GM23338 (cell line): ENCODE results near the gene RNF112. TPM values are rescaled to one million over a fixed set of nuclear protein-coding genes. Genes with fewer than 3 reads are reported as not detected.

Source experiments
- ATAC-seq: fragments of 200-7000 bp; cut with Tn5 transposase; 3 replicates; pipeline ENCODE4 v1.9.1; 2020
- DNase-seq: peaks from one replicate; pipeline ENCODE4 v3.0.0-alpha.2; 2015; ENCODE audit warnings: low spot score
- H2AFZ ChIP-seq: fragments of 200-600 bp; sonication (generic); 2 replicates; pipeline ENCODE4 v1.8.0; 2016; ENCODE audit warnings: antibody characterized with exemption, mild to moderate bottlenecking, moderate library complexity
- H3F3A ChIP-seq: fragments of 200-600 bp; sonication (generic); replicated peaks from 2 replicates; pipeline ENCODE4 v1.8.0; 2017; ENCODE audit warnings: antibody characterized with exemption, mixed run types, low read depth
- H3K27ac ChIP-seq: fragments of 200-600 bp; sonication (generic); 2 replicates; pipeline ENCODE4 v1.6.1; 2016; ENCODE audit warnings: low read depth
- H3K27me3 ChIP-seq: fragments of 200-600 bp; sonication (generic); 2 replicates; pipeline ENCODE4 v1.8.0; 2016; ENCODE audit warnings: mild to moderate bottlenecking, mixed run types, moderate library complexity; ENCODE audit not compliant: insufficient read depth
- H3K36me3 ChIP-seq: fragments of 200-600 bp; sonication (generic); 2 replicates; pipeline ENCODE4 v1.8.0; 2016; ENCODE audit warnings: mild to moderate bottlenecking; ENCODE audit not compliant: insufficient read depth
- H3K4me1 ChIP-seq: fragments of 200-600 bp; sonication (generic); 2 replicates; pipeline ENCODE4 v1.8.0; 2016; ENCODE audit warnings: mild to moderate bottlenecking, moderate library complexity; ENCODE audit not compliant: insufficient read depth
- H3K4me2 ChIP-seq: fragments of 200-600 bp; sonication (generic); 2 replicates; pipeline ENCODE4 v1.7.1; 2017; ENCODE audit warnings: mixed run types
- H3K4me3 ChIP-seq: fragments of 200-600 bp; sonication (generic); 2 replicates; pipeline ENCODE4 v1.6.1; 2016; ENCODE audit warnings: mixed run types
- H3K79me2 ChIP-seq: fragments of 200-600 bp; sonication (generic); replicated peaks from 2 replicates; pipeline ENCODE4 v1.8.0; 2017; ENCODE audit warnings: mild to moderate bottlenecking; ENCODE audit not compliant: insufficient read depth
- H3K9me2 ChIP-seq: fragments of 200-600 bp; sonication (generic); 2 replicates; pipeline ENCODE4 v1.8.0; 2017; ENCODE audit not compliant: insufficient read depth
- H4K20me1 ChIP-seq: fragments of 200-600 bp; sonication (generic); replicated peaks from 2 replicates; pipeline ENCODE4 v1.8.0; 2017; ENCODE audit warnings: mild to moderate bottlenecking; ENCODE audit not compliant: insufficient read depth
- H3K27ac Mint-ChIP-seq: 2 replicates; pipeline ENCODE4 v1.8.0; 2020; ENCODE audit warnings: inconsistent platforms, mild to moderate bottlenecking, moderate library complexity, mixed read lengths
- H3K27me3 Mint-ChIP-seq: 3 replicates; pipeline ENCODE4 v1.8.0; 2022; ENCODE audit warnings: low read depth, mild to moderate bottlenecking, moderate library complexity, mixed read lengths, inconsistent platforms; ENCODE audit not compliant: insufficient read depth, poor library complexity
- H3K36me3 Mint-ChIP-seq: 3 replicates; pipeline ENCODE4 v1.8.0; 2021; ENCODE audit warnings: low read depth, mild to moderate bottlenecking, inconsistent platforms, moderate library complexity, mixed read lengths
- H3K4me1 Mint-ChIP-seq: 3 replicates; pipeline ENCODE4 v1.8.0; 2020; ENCODE audit warnings: mild to moderate bottlenecking, inconsistent platforms, mixed read lengths
- H3K4me3 Mint-ChIP-seq: 3 replicates; pipeline ENCODE4 v1.8.0; 2021; ENCODE audit warnings: moderate library complexity, mild to moderate bottlenecking, inconsistent platforms, mixed read lengths
- H3K9me3 Mint-ChIP-seq: 3 replicates; pipeline ENCODE4 v1.8.0; 2020; ENCODE audit warnings: moderate library complexity, mild to moderate bottlenecking, inconsistent platforms, mixed read lengths
- CREB1 ChIP-seq: fragments of 250-450 bp; sonication (Bioruptor Pico); IDR thresholded peaks from 2 replicates; pipeline ENCODE4 v1.5.0; 2020; ENCODE audit warnings: low read depth, mild to moderate bottlenecking, moderate library complexity
- CTCF ChIP-seq, 2 experiments: fragments of 200-600 bp in 1 of 2; sonication (generic) in 1 of 2; conservative IDR thresholded peaks; 2 replicates each; pipeline versions ENCODE4 v1.5.1 to v1.6.1; 2016 to 2017; ENCODE audit warnings: antibody characterized with exemption in 2 of 2, low read depth in 2 of 2, mild to moderate bottlenecking in 2 of 2, moderate library complexity in 1 of 2
- EZH2 ChIP-seq: fragments of 200-600 bp; sonication (generic); IDR thresholded peaks from one replicate; pipeline ENCODE4 v1.8.0; 2017; ENCODE audit warnings: antibody characterized with exemption, mild to moderate bottlenecking, low read depth; ENCODE audit not compliant: unreplicated experiment
- EZH2phosphoT487 ChIP-seq: fragments of 200-600 bp; sonication (generic); IDR thresholded peaks from one replicate; pipeline ENCODE4 v1.8.1; 2018; ENCODE audit warnings: antibody characterized with exemption; ENCODE audit not compliant: unreplicated experiment
- JUNB ChIP-seq: IDR thresholded peaks from one replicate; pipeline ENCODE4 v1.6.1; 2016; ENCODE audit warnings: antibody characterized with exemption; ENCODE audit not compliant: unreplicated experiment
- NANOG ChIP-seq: IDR thresholded peaks from 2 replicates; pipeline ENCODE4 v1.6.1; 2016; ENCODE audit warnings: antibody characterized with exemption, borderline replicate concordance
- POLR2AphosphoS5 ChIP-seq: IDR thresholded peaks from 2 replicates; pipeline ENCODE4 v1.6.1; 2016; ENCODE audit warnings: antibody characterized with exemption, low read depth
- STAT1 ChIP-seq: IDR thresholded peaks from one replicate; pipeline ENCODE4 v1.6.1; 2016; ENCODE audit warnings: antibody characterized with exemption; ENCODE audit not compliant: unreplicated experiment
- ZNF114 ChIP-seq: fragments of 250-450 bp; sonication (Bioruptor Pico); IDR thresholded peaks from 2 replicates; pipeline ENCODE4 v1.5.0; 2020; ENCODE audit warnings: mild to moderate bottlenecking, moderate library complexity
- ZNF331 ChIP-seq: fragments of 250-450 bp; sonication (Bioruptor Pico); IDR thresholded peaks from 2 replicates; pipeline ENCODE4 v1.5.0; 2020; ENCODE audit warnings: low read depth, mild to moderate bottlenecking, moderate library complexity
- polyA plus RNA-seq: library from polyadenylated mRNA; unstranded; fragments of >200 nt; fragmentation: Nextera tagmentation; extraction: Ambion mirVana; gene quantifications from 2 replicates; pipeline ENCODE4 v1.2.1, GENCODE V29; 2016
- total RNA-seq: library from RNA; depleted of rRNA; stranded (reverse); fragments of >200 nt; shearing (Covaris generic); gene quantifications from 2 replicates; pipeline ENCODE4 v1.2.3, GENCODE V29; 2014
- TF ChIP-seq, protein P1 (sequence below): fragments of 250-450 bp; sonication (Bioruptor Pico); IDR thresholded peaks from 2 replicates; pipeline ENCODE4 v1.5.0; 2020; ENCODE audit warnings: mild to moderate bottlenecking, moderate library complexity
- TF ChIP-seq, protein P2 (sequence below): IDR thresholded peaks from 2 replicates; pipeline ENCODE4 v1.6.1; 2016; ENCODE audit warnings: antibody characterized with exemption
- TF ChIP-seq, protein P3 (sequence below): IDR thresholded peaks from one replicate; pipeline ENCODE4 v1.6.1; 2018; ENCODE audit warnings: antibody characterized with exemption; ENCODE audit not compliant: unreplicated experiment

Gene RNF112
- total and polyA plus RNA-seq, 2 experiments from 2014 or later = 0.42 to 4.1 TPM

DNA sequence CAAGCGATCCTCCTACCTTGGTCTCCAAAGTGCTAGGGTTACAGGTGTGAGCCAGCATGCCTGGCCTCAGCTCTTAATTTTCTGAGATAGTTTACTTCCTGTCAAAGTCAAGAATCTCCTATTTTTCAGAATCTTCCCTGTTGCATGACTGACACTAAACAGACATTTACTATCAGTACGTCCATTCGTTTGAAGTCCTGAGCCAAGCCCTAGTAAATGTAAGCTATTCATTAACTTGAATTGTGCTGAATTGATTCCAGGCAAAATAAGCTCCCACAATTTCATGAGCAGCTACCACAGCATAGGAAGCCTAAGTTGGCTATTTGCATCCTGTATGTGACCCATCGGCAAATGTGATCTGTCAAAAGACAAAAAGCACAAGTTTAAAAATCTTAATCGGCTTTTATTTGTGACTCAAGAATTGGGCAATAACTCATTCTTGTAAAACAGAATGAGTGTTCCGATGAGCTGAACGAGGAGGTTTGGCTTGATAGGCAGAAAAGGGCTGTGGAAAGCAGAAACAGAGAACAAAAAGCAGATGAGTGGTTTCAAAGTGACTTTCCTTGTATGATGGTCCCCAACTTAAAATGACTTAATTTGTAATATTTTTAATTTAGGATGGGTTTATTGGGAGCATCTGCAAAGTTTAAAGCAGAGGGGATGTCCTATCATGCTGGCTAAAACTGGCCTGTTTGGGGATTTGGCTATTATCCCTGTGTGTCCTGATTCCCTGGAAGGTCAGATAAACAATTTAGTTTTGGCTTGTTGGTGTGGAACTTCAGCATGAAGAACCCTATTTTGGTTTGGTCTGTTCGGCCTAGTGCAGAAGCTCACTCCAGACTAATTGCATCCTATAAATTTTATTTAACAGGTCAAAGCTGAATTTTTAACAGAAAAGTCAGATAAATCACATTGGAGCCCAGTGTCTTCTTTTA, 14.2 kb downstream of the RNF112 start:
- ATAC-seq = no peak
- Mint-ChIP-seq H3K4me3 (no peak overlapping the region), H3K9me3 (no peaks in the 10 kb centered on the region; the same call in 2 of the 3 replicates), H3K36me3 (no peaks in the 10 kb centered on the region), H3K27me3 (peaks cover 4% of the 10 kb centered on the region), H3K27ac (no peak overlapping the region), H3K4me1 (peaks cover 15% of the 10 kb centered on the region)
- peaks cover 16% of the 10 kb centered on the region for H3K4me1 ChIP-seq
- no peaks in the 10 kb centered on the region for H3K9me2 ChIP-seq
- H3K27me3 ChIP-seq = no peaks in the 10 kb centered on the region
- H3K4me2 ChIP-seq = no peak overlapping the region
- no peak for DNase-seq
- TF ChIP-seq CREB1 (CRISPR knock-in tag) (no peak), POLR2AphosphoS5 (no peak), STAT1 (no peak), CTCF (conservative IDR thresholded peaks at IDR 0.05; ENCODE audit: low read depth in 2 of 2) (no peak), JUNB (no peak), ZNF114 (no peak), EZH2 (no peak), EZH2phosphoT487 (no peak), NANOG (no peak), ZNF331 (CRISPR knock-in tag) (no peak)
- TF ChIP-seq, protein P1, sequence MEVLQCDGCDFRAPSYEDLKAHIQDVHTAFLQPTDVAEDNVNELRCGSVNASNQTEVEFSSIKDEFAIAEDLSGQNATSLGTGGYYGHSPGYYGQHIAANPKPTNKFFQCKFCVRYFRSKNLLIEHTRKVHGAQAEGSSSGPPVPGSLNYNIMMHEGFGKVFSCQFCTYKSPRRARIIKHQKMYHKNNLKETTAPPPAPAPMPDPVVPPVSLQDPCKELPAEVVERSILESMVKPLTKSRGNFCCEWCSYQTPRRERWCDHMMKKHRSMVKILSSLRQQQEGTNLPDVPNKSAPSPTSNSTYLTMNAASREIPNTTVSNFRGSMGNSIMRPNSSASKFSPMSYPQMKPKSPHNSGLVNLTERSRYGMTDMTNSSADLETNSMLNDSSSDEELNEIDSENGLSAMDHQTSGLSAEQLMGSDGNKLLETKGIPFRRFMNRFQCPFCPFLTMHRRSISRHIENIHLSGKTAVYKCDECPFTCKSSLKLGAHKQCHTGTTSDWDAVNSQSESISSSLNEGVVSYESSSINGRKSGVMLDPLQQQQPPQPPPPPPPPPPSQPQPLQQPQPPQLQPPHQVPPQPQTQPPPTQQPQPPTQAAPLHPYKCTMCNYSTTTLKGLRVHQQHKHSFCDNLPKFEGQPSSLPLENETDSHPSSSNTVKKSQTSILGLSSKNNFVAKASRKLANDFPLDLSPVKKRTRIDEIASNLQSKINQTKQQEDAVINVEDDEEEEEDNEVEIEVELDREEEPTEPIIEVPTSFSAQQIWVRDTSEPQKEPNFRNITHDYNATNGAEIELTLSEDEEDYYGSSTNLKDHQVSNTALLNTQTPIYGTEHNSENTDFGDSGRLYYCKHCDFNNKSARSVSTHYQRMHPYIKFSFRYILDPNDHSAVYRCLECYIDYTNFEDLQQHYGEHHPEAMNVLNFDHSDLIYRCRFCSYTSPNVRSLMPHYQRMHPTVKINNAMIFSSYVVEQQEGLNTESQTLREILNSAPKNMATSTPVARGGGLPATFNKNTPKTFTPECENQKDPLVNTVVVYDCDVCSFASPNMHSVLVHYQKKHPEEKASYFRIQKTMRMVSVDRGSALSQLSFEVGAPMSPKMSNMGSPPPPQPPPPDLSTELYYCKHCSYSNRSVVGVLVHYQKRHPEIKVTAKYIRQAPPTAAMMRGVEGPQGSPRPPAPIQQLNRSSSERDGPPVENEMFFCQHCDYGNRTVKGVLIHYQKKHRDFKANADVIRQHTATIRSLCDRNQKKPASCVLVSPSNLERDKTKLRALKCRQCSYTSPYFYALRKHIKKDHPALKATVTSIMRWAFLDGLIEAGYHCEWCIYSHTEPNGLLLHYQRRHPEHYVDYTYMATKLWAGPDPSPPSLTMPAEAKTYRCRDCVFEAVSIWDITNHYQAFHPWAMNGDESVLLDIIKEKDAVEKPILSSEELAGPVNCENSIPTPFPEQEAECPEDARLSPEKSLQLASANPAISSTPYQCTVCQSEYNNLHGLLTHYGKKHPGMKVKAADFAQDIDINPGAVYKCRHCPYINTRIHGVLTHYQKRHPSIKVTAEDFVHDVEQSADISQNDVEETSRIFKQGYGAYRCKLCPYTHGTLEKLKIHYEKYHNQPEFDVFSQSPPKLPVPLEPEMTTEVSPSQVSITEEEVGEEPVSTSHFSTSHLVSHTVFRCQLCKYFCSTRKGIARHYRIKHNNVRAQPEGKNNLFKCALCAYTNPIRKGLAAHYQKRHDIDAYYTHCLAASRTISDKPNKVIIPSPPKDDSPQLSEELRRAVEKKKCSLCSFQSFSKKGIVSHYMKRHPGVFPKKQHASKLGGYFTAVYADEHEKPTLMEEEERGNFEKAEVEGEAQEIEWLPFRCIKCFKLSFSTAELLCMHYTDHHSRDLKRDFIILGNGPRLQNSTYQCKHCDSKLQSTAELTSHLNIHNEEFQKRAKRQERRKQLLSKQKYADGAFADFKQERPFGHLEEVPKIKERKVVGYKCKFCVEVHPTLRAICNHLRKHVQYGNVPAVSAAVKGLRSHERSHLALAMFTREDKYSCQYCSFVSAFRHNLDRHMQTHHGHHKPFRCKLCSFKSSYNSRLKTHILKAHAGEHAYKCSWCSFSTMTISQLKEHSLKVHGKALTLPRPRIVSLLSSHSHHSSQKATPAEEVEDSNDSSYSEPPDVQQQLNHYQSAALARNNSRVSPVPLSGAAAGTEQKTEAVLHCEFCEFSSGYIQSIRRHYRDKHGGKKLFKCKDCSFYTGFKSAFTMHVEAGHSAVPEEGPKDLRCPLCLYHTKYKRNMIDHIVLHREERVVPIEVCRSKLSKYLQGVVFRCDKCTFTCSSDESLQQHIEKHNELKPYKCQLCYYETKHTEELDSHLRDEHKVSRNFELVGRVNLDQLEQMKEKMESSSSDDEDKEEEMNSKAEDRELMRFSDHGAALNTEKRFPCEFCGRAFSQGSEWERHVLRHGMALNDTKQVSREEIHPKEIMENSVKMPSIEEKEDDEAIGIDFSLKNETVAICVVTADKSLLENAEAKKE (CRISPR knock-in tag) = no peak
- TF ChIP-seq, protein P2, sequence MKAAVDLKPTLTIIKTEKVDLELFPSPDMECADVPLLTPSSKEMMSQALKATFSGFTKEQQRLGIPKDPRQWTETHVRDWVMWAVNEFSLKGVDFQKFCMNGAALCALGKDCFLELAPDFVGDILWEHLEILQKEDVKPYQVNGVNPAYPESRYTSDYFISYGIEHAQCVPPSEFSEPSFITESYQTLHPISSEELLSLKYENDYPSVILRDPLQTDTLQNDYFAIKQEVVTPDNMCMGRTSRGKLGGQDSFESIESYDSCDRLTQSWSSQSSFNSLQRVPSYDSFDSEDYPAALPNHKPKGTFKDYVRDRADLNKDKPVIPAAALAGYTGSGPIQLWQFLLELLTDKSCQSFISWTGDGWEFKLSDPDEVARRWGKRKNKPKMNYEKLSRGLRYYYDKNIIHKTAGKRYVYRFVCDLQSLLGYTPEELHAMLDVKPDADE = no peak
- TF ChIP-seq, protein P3, sequence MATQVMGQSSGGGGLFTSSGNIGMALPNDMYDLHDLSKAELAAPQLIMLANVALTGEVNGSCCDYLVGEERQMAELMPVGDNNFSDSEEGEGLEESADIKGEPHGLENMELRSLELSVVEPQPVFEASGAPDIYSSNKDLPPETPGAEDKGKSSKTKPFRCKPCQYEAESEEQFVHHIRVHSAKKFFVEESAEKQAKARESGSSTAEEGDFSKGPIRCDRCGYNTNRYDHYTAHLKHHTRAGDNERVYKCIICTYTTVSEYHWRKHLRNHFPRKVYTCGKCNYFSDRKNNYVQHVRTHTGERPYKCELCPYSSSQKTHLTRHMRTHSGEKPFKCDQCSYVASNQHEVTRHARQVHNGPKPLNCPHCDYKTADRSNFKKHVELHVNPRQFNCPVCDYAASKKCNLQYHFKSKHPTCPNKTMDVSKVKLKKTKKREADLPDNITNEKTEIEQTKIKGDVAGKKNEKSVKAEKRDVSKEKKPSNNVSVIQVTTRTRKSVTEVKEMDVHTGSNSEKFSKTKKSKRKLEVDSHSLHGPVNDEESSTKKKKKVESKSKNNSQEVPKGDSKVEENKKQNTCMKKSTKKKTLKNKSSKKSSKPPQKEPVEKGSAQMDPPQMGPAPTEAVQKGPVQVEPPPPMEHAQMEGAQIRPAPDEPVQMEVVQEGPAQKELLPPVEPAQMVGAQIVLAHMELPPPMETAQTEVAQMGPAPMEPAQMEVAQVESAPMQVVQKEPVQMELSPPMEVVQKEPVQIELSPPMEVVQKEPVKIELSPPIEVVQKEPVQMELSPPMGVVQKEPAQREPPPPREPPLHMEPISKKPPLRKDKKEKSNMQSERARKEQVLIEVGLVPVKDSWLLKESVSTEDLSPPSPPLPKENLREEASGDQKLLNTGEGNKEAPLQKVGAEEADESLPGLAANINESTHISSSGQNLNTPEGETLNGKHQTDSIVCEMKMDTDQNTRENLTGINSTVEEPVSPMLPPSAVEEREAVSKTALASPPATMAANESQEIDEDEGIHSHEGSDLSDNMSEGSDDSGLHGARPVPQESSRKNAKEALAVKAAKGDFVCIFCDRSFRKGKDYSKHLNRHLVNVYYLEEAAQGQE = no peak
- H4K20me1 ChIP-seq = no peaks in the 10 kb centered on the region
- H3K4me3 ChIP-seq = no peak overlapping the region
- H2AFZ ChIP-seq = 0 out of 2 replicates have a peak overlapping the region, but pooled peaks have one; percentile 6
- no peaks in the 10 kb centered on the region for H3K36me3 ChIP-seq
- no peaks in the 10 kb centered on the region for H3K79me2 ChIP-seq
- 0 out of 2 replicates have a peak, but pooled peaks cover 2% of the 10 kb centered on the region for H3F3A ChIP-seq
- H3K27ac ChIP-seq = no peak overlapping the region
